WTC11 (cell line): ENCODE measurements around the gene LY6G6F. TPM values are rescaled to one million over a fixed set of nuclear protein-coding genes. Genes with fewer than 3 reads are reported as not detected.

Experiments
- ATAC-seq: fragments of 200-7000 bp; cut with Tn5 transposase; 2 replicates; pipeline ENCODE4 v1.10.0; 2021; ENCODE audit warnings: mild to moderate bottlenecking, moderate library complexity
- CTCF ChIA-PET: fragments of 300-600 bp; sonication (Branson Sonifier 250); formaldehyde crosslinking; loops from one replicate; lab custom pipeline; 2021; ENCODE audit warnings: antibody characterized with exemption; lab: Charles Lee
- POLR2A ChIA-PET: fragments of 350-600 bp; sonication (Branson Sonifier 250); formaldehyde crosslinking; loops from one replicate; lab custom pipeline; 2021; ENCODE audit warnings: antibody characterized with exemption; lab: Charles Lee
- DNase-seq: peaks from one replicate; pipeline ENCODE4 v3.0.0; 2021; ENCODE audit warnings: low spot score
- H3K27ac Mint-ChIP-seq: 2 replicates; pipeline ENCODE4 v1.8.0; 2021; ENCODE audit warnings: mixed read lengths
- H3K27me3 Mint-ChIP-seq: 2 replicates; pipeline ENCODE4 v1.8.0; 2021; ENCODE audit warnings: low read depth, mild to moderate bottlenecking, moderate library complexity, mixed read lengths
- H3K36me3 Mint-ChIP-seq: 2 replicates; pipeline ENCODE4 v1.8.0; 2021; ENCODE audit warnings: mixed read lengths
- H3K4me1 Mint-ChIP-seq: 2 replicates; pipeline ENCODE4 v1.8.0; 2022; ENCODE audit warnings: mixed read lengths
- H3K4me3 Mint-ChIP-seq: 2 replicates; pipeline ENCODE4 v1.8.0; 2021; ENCODE audit warnings: mild to moderate bottlenecking, moderate library complexity, mixed read lengths
- H3K9me3 Mint-ChIP-seq: 2 replicates; pipeline ENCODE4 v1.8.0; 2021; ENCODE audit warnings: mixed read lengths
- AFF4 ChIP-seq: sonication (generic); formaldehyde crosslinking; IDR thresholded peaks from 2 replicates; pipeline ENCODE4 v1.8.1; 2023; ENCODE audit warnings: mild to moderate bottlenecking, missing genetic modification reagents, borderline replicate concordance
- ATF1 ChIP-seq: sonication (generic); formaldehyde crosslinking; IDR thresholded peaks from 2 replicates; pipeline ENCODE4 v1.8.1; 2023; ENCODE audit warnings: mild to moderate bottlenecking, moderate library complexity, missing genetic modification reagents
- E2F4 ChIP-seq: sonication (generic); formaldehyde crosslinking; IDR thresholded peaks from 2 replicates; pipeline ENCODE4 v1.8.1; 2022; ENCODE audit warnings: low read depth, mild to moderate bottlenecking, moderate library complexity, missing genetic modification reagents, borderline replicate concordance
- FOXJ3 ChIP-seq: sonication (generic); formaldehyde crosslinking; IDR thresholded peaks from 2 replicates; pipeline ENCODE4 v1.9.0; 2021; ENCODE audit warnings: missing genetic modification reagents, mild to moderate bottlenecking, borderline replicate concordance
- NFYB ChIP-seq: sonication (generic); formaldehyde crosslinking; conservative IDR thresholded peaks from 2 replicates; pipeline ENCODE4 v1.8.0; 2022; ENCODE audit warnings: low read depth, missing genetic modification reagents
- NR3C1 ChIP-seq: sonication (generic); formaldehyde crosslinking; conservative IDR thresholded peaks from 2 replicates; pipeline ENCODE4 v1.8.1; 2023; ENCODE audit warnings: low read depth, mild to moderate bottlenecking, missing genetic modification reagents
- TP53 ChIP-seq: sonication (generic); formaldehyde crosslinking; IDR thresholded peaks from 2 replicates; pipeline ENCODE4 v1.8.1; 2023; ENCODE audit warnings: mild to moderate bottlenecking, missing genetic modification reagents
- ZBTB43 ChIP-seq: sonication (generic); formaldehyde crosslinking; IDR thresholded peaks from 2 replicates; pipeline ENCODE4 v1.8.1; 2023; ENCODE audit warnings: mild to moderate bottlenecking, missing genetic modification reagents
- ZNF232 ChIP-seq: sonication (generic); formaldehyde crosslinking; IDR thresholded peaks from 2 replicates; pipeline ENCODE4 v1.8.0; 2022; ENCODE audit warnings: mild to moderate bottlenecking, missing genetic modification reagents
- ZNF532 ChIP-seq: fragments of 250-450 bp; sonication (Bioruptor Pico); IDR thresholded peaks from 2 replicates; pipeline ENCODE4 v1.9.0; 2021; ENCODE audit warnings: mild to moderate bottlenecking, borderline replicate concordance
- total RNA-seq: library from RNA; stranded (reverse); gene quantifications from 3 replicates; pipeline ENCODE4 v1.2.3, GENCODE V29; 2021
- TF ChIP-seq, protein P1 (sequence below): sonication (generic); formaldehyde crosslinking; IDR thresholded peaks from 2 replicates; pipeline ENCODE4 v1.8.0; 2022; ENCODE audit warnings: mild to moderate bottlenecking, missing genetic modification reagents

LY6G6F gene
- total RNA-seq, 1 experiment from 2014 or later: not detected

GRCh38 chr6:31729979-31730630 is 23.4 kb downstream of the LY6G6F start (continued):
- no peak for TF ChIP-seq TP53 (CRISPR knock-in tag)
- no peak for TF ChIP-seq AFF4
- TF ChIP-seq ZNF232 (CRISPR knock-in tag): no peak
- 0 out of 2 replicates have a peak, but pooled peaks have one; percentile 35 for TF ChIP-seq ATF1 (CRISPR knock-in tag)
- TF ChIP-seq ZBTB43 (CRISPR knock-in tag): no peak
- no peak for TF ChIP-seq FOXJ3
- TF ChIP-seq NR3C1 (CRISPR knock-in tag): no peak
- TF ChIP-seq NFYB: no peak

- DNase-seq: no peak
- ChIA-PET CTCF (interaction anchor here (0.6 to 4.0 kb wide), 21 partner anchors 8 to 317 kb away, joined by 3 to 66 read pairs (median 6); partner anchors contain the start of genes ABHD16A, BAG6, C6orf47 and GPANK1), POLR2A (interaction anchor here (1.0 to 3.6 kb wide), 8 partner anchors 9 to 189 kb away, joined by 4 to 32 read pairs (median 6); partner anchors contain the start of genes DDX39B, HSPA1B, LSM2 and MSH5)
- Mint-ChIP-seq H3K4me3 (peak overlapping the region; percentile 93), H3K27ac (peak overlapping the region; percentile 98), H3K9me3 (no peaks in the 10 kb centered on the region), H3K27me3 (no peaks in the 10 kb centered on the region), H3K36me3 (peaks cover 37% of the 10 kb centered on the region), H3K4me1 (peaks cover 21% of the 10 kb centered on the region)
- ATAC-seq: no peak
- no peak for TF ChIP-seq E2F4 (CRISPR knock-in tag)
- no peak for TF ChIP-seq ATF1 (CRISPR knock-in tag)
- TF ChIP-seq, protein P1, sequence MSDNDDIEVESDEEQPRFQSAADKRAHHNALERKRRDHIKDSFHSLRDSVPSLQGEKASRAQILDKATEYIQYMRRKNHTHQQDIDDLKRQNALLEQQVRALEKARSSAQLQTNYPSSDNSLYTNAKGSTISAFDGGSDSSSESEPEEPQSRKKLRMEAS: no peak
- no peak for TF ChIP-seq ZNF532 (CRISPR knock-in tag)
Observed at GRCh38 chr6:31730631-31731086, 24.0 kb downstream of the LY6G6F start.
